HepG2 (cell line): ENCODE measurements around the gene SH3D19. TPM values are rescaled to one million over a fixed set of nuclear protein-coding genes. Genes with fewer than 3 reads are reported as not detected.

Source experiments
- AKAP8 ChIP-seq: sonication (generic); formaldehyde crosslinking; IDR thresholded peaks from 2 replicates; pipeline ENCODE4 v1.5.1; 2020; ENCODE audit warnings: mild to moderate bottlenecking, missing genetic modification reagents
- BCL3 ChIP-seq: sonication (generic); formaldehyde crosslinking; IDR thresholded peaks from 2 replicates; pipeline ENCODE4 v1.5.1; 2020; ENCODE audit warnings: mild to moderate bottlenecking, missing genetic modification reagents, moderate library complexity
- CHCHD3 ChIP-seq: sonication (generic); formaldehyde crosslinking; IDR thresholded peaks from 2 replicates; pipeline ENCODE4 v1.8.0; 2022; ENCODE audit warnings: mild to moderate bottlenecking, missing genetic modification reagents, moderate library complexity
- NFYB ChIP-seq: sonication (generic); formaldehyde crosslinking; IDR thresholded peaks from 2 replicates; pipeline ENCODE4 v1.4.0; 2020; ENCODE audit warnings: missing genetic modification reagents
- PCBP2 ChIP-seq: fragments of 200-400 bp; formaldehyde crosslinking; optimal IDR thresholded peaks from 2 replicates; pipeline ENCODE3; 2018; ENCODE audit warnings: low read length, low read depth; ENCODE audit not compliant: poor library complexity, severe bottlenecking
- SP2 ChIP-seq: sonication (generic); formaldehyde crosslinking; IDR thresholded peaks from 2 replicates; pipeline ENCODE4 v1.5.1; 2020; ENCODE audit warnings: mild to moderate bottlenecking, missing genetic modification reagents
- SPEN ChIP-seq: sonication (generic); formaldehyde crosslinking; IDR thresholded peaks from 2 replicates; pipeline ENCODE4 v1.5.1; 2020; ENCODE audit warnings: low read depth, mild to moderate bottlenecking, missing genetic modification reagents
- TFDP1 ChIP-seq: IDR thresholded peaks from 2 replicates; pipeline ENCODE4 v1.6.1; 2016; ENCODE audit warnings: missing compliant biosample characterization, missing genetic modification reagents, borderline replicate concordance
- polyA plus RNA-seq, 8 experiments: library from polyadenylated mRNA; depleted of rRNA in 3 of 8; stranded (reverse) in 7 of 8; unstranded in 1 of 8; fragments of >200 nt; fragmentation: Illumina TruSeq in 4 of 8; extraction: Trizol in 4 of 8; gene quantifications; 2 replicates each; pipeline versions ENCODE4 v1.2.1 to v1.2.3, GENCODE V29; 2011 to 2016; ENCODE audit warnings: low read depth in 4 of 8, missing spikeins in 1 of 8, mixed read lengths in 1 of 8; ENCODE audit not compliant: insufficient read depth in 1 of 8
- total RNA-seq, 5 experiments: library from RNA; depleted of rRNA; stranded (reverse); fragments of >200 nt; fragmentation: Illumina TruSeq; extraction: Trizol; gene quantifications; 2 replicates each; pipeline ENCODE4 v1.2.3, GENCODE V29; 2016; ENCODE audit warnings: low read depth in 1 of 5
- TF ChIP-seq, protein P1 (sequence below): sonication (generic); formaldehyde crosslinking; IDR thresholded peaks from 2 replicates; pipeline ENCODE4 v1.8.0; 2022; ENCODE audit warnings: missing genetic modification reagents, mild to moderate bottlenecking, inconsistent platforms, borderline replicate concordance
- TF ChIP-seq, protein P2 (sequence below): sonication (generic); formaldehyde crosslinking; IDR thresholded peaks from 2 replicates; pipeline ENCODE4 v1.4.0; 2020; ENCODE audit warnings: missing genetic modification reagents, borderline replicate concordance

SH3D19 gene
- total and polyA plus RNA-seq, 2 of the 13 experiments (the other 11 are each of a cell fraction or from before 2014, with no cell fraction given), result 31.2 to 38.0 TPM

- TF ChIP-seq TFDP1 (no peak), BCL3 (CRISPR knock-in tag) (no peak), NFYB (no peak), CHCHD3 (CRISPR knock-in tag) (no peak), SP2 (CRISPR knock-in tag) (no peak), PCBP2 (no peak), AKAP8 (CRISPR knock-in tag) (no peak), SPEN (CRISPR knock-in tag) (no peak)
- TF ChIP-seq, protein P1, sequence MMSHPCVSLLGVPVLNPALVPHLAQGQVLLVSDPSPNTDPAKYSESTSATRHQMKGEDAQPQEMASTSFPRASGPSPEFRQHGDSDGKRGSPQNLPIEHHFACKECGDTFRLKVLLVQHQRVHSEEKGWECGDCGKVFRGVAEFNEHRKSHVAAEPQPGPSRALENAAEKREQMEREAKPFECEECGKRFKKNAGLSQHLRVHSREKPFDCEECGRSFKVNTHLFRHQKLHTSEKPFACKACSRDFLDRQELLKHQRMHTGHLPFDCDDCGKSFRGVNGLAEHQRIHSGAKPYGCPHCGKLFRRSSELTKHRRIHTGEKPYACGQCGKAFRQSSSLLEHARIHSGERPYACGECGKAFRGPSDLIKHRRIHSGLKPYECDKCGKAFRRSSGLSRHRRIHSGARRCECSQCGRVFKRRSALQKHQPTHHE (CRISPR knock-in tag), result no peak
- TF ChIP-seq, protein P2, sequence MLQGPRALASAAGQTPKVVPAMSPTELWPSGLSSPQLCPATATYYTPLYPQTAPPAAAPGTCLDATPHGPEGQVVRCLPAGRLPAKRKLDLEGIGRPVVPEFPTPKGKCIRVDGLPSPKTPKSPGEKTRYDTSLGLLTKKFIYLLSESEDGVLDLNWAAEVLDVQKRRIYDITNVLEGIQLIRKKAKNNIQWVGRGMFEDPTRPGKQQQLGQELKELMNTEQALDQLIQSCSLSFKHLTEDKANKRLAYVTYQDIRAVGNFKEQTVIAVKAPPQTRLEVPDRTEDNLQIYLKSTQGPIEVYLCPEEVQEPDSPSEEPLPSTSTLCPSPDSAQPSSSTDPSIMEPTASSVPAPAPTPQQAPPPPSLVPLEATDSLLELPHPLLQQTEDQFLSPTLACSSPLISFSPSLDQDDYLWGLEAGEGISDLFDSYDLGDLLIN (CRISPR knock-in tag), result no peak
These were observed 76.9 kb downstream of the SH3D19 start (continued) for GRCh38 chr4:151248519-151248918.
